GM12892 (cell line): ENCODE results near the gene C10orf143.

Source experiments
- POLR2A ChIP-seq: IDR thresholded peaks from 2 replicates; pipeline ENCODE4 v1.6.1; 2011; ENCODE audit warnings: low read depth, low read length, control low read depth
- POLR2AphosphoS5 ChIP-seq: IDR thresholded peaks from 2 replicates; pipeline ENCODE4 v1.6.1; 2011; ENCODE audit warnings: low read depth, low read length, control low read depth
- TAF1 ChIP-seq: IDR thresholded peaks from 2 replicates; pipeline ENCODE4 v1.6.1; 2011; ENCODE audit warnings: low read depth, mild to moderate bottlenecking, control low read depth, low read length, borderline replicate concordance

DNA sequence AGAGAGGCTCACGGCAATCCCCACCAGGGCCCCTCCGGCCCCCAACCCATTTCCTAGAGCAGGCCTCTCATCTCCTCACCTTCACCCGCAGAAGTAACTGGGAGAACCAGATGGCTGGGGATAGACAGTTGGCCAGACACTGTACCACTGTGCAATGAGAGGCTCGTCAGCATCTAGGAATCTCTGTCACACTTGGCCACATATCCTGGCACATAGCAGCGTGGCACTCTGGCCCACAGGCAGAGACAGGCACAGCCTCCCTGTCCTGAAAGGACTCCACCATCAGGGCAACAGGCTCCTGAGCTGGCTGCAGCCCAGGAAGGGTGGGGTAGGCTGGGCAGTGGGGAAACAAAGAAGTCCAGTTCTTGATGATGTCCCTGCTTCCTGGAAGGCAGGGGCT is 45.8 kb downstream of the C10orf143 start:
- TF ChIP-seq POLR2AphosphoS5, result no peak
- TF ChIP-seq POLR2A, result no peak
- TF ChIP-seq TAF1, result no peak
